Measurements from ENCODE around the gene CFLAR. TPM values are rescaled to one million over a fixed set of nuclear protein-coding genes. Genes with fewer than 3 reads are reported as not detected.
A peak's percentile ranks its signal among the peaks of the same experiment; 100 is the strongest.

The CFLAR gene
- total RNA-seq, 1 experiment from 2014 or later = 7.6 TPM

DNA sequence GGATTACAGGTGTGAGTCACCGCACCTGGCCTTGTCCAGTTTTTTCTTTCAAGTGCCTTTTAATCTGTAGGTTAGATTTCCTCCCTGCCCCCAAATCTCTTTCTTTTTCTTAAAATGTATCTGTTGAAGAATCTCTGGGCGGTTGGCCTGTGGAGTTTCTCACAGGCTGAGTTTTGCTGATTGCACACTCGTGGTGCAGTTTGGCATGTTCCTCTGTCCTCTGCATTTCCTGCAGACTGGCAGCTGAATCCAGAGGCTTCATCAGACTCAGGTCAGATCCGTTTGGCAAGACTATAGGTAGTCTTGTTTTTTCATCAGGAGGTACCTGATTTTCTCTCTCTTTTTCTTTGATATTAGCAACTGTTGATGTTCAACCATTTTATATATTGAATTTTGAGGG, 72.5 kb downstream of the CFLAR start:
- no peak overlapping the region for H2AK5ac ChIP-seq (ENCODE audit: insufficient read length, low read length)
- H3K56ac ChIP-seq (ENCODE audit: insufficient read length, low read depth, low read length) = no peak overlapping the region
- no peak overlapping the region for H3K9ac ChIP-seq (ENCODE audit: extremely low read depth, insufficient read length, low read length)
- no peak overlapping the region for H4K91ac ChIP-seq (ENCODE audit: insufficient read length, low read depth, low read length)
- no peak overlapping the region for H2BK15ac ChIP-seq (ENCODE audit: low read depth, low read length)
- no peaks in the 10 kb centered on the region for H3K79me1 ChIP-seq (ENCODE audit: insufficient read depth, low read depth, low read length, poor library complexity, severe bottlenecking)
- no peak overlapping the region for H3K4ac ChIP-seq (ENCODE audit: low read depth, low read length)
- H4K5ac ChIP-seq (ENCODE audit: insufficient read length, low read depth, low read length) = no peak overlapping the region
- H3K4me2 ChIP-seq (ENCODE audit: insufficient read depth, insufficient read length, low read length) = no peak overlapping the region
- Mint-ChIP-seq H3K27ac (peak overlapping the region in 1 of 3 experiments; percentile 63; a peak in 2 of 7 replicates), H3K36me3 (ENCODE audit: insufficient read depth in 1 of 3, low read depth in 3 of 3) (peaks cover 0 to 8% (median 4%) of the 10 kb centered on the region in 3 experiments; a peak in 3 of 7 replicates), H3K9me3 (0 out of 5 replicates have a peak, but pooled peaks cover 0 to 3% of the 10 kb centered on the region in 2 experiments), H3K27me3 (ENCODE audit: low read depth) (no peaks in the 10 kb centered on the region), H3K4me1 (peaks cover 6% of the 10 kb centered on the region in 2 experiments), H3K4me3 (no peak overlapping the region)
- no peak overlapping the region for H3T11ph ChIP-seq (ENCODE audit: low read length)
- WGBS (ENCODE audit: extremely low coverage, insufficient read length, low lambda C conversion rate) = no CpG with 5 or more reads among the region's 4 CpGs
- no peak overlapping the region for H3K14ac ChIP-seq (ENCODE audit: insufficient read depth, low read length)
- H2AFZ ChIP-seq (ENCODE audit: low read length) = no peak overlapping the region
- no peaks in the 10 kb centered on the region for H3K23me2 ChIP-seq (ENCODE audit: insufficient read length, low read depth, low read length, poor library complexity, severe bottlenecking)
- H2BK20ac ChIP-seq (ENCODE audit: low read depth, low read length, poor library complexity, severe bottlenecking) = no peak overlapping the region
- no peaks in the 10 kb centered on the region for H3K27me3 ChIP-seq (ENCODE audit: insufficient read depth, low read length)
- no peaks in the 10 kb centered on the region for H4K20me1 ChIP-seq (ENCODE audit: control insufficient read depth, insufficient read depth, insufficient read length)
- no peaks in the 10 kb centered on the region for H3K9me3 ChIP-seq (ENCODE audit: control insufficient read depth, low read depth, low read length)
- no peak for DNase-seq
- H2BK12ac ChIP-seq (ENCODE audit: insufficient read length, low read depth, low read length) = no peak overlapping the region
- H2BK5ac ChIP-seq (ENCODE audit: insufficient read length, low read length) = no peak overlapping the region
- TF ChIP-seq, protein P1, sequence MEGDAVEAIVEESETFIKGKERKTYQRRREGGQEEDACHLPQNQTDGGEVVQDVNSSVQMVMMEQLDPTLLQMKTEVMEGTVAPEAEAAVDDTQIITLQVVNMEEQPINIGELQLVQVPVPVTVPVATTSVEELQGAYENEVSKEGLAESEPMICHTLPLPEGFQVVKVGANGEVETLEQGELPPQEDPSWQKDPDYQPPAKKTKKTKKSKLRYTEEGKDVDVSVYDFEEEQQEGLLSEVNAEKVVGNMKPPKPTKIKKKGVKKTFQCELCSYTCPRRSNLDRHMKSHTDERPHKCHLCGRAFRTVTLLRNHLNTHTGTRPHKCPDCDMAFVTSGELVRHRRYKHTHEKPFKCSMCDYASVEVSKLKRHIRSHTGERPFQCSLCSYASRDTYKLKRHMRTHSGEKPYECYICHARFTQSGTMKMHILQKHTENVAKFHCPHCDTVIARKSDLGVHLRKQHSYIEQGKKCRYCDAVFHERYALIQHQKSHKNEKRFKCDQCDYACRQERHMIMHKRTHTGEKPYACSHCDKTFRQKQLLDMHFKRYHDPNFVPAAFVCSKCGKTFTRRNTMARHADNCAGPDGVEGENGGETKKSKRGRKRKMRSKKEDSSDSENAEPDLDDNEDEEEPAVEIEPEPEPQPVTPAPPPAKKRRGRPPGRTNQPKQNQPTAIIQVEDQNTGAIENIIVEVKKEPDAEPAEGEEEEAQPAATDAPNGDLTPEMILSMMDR (conservative IDR thresholded peaks at IDR 0.05) = no peak
- no peak overlapping the region for H4K8ac ChIP-seq (replicated peaks; ENCODE audit: insufficient read length, low read depth, low read length)
- H2BK120ac ChIP-seq (ENCODE audit: low read depth, low read length, poor library complexity, severe bottlenecking) = no peak overlapping the region
- H3K27ac ChIP-seq (ENCODE audit: insufficient read length, low read depth, low read length) = no peak overlapping the region
- no peak overlapping the region for H3K23ac ChIP-seq (ENCODE audit: insufficient read length, low read depth, low read length)
- H3K79me2 ChIP-seq (ENCODE audit: insufficient read depth, low read length) = no peaks in the 10 kb centered on the region
- no peak overlapping the region for H3K18ac ChIP-seq (ENCODE audit: insufficient read length, low read depth, low read length)
- no peaks in the 10 kb centered on the region for H3K4me1 ChIP-seq (ENCODE audit: insufficient read depth, low read length)

Data from H9 (cell line).